ENCODE results near the gene WDR70.

DNA sequence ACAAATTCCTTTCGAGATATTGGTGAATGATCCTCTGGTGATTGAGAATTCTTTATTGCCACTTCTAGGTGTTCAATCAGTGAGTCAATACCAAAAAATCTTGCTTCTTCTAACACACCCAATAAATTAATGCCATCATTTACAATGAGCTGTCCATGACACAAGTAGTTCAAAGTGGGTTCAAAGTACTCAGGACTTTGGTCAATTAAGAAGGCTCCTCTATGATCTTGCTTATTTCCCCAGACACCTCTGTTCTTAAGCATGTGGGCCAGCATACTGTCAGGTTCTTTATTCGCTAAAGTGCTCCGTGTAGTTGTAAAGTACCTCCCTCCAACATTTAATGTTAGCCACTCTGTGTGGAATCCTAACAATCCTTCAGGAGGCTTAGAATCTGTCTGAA lies 127.1 kb downstream of the WDR70 start:
- TF ChIP-seq TARDBP (IDR thresholded peaks at IDR 0.05) (no peak), FOXA1 (IDR thresholded peaks at IDR 0.05) (no peak), ELF4 (IDR thresholded peaks at IDR 0.05) (no peak), LEF1 (IDR thresholded peaks at IDR 0.05; ENCODE audit: borderline replicate concordance) (no peak), SP1 (IDR thresholded peaks at IDR 0.05) (no peak), BHLHE40 (IDR thresholded peaks at IDR 0.05; ENCODE audit: borderline replicate concordance) (no peak)

Measured in HEK293T (cell line).